ENCODE results near the gene TMPRSS9.

GRCh38 chr19:2337329-2337707, 22.7 kb upstream of the TMPRSS9 start:
- TF ChIP-seq ZNF8 (CRISPR knock-in tag; IDR thresholded peaks at IDR 0.05) (no peak), GLIS3 (CRISPR knock-in tag; IDR thresholded peaks at IDR 0.05) (no peak), CREB5 (CRISPR knock-in tag; IDR thresholded peaks at IDR 0.05; ENCODE audit: low read depth) (no peak), TSHZ2 (CRISPR knock-in tag; IDR thresholded peaks at IDR 0.05) (no peak), ZNF70 (CRISPR knock-in tag; IDR thresholded peaks at IDR 0.05) (no peak), OSR1 (CRISPR knock-in tag; IDR thresholded peaks at IDR 0.05) (no peak), ARNTL (CRISPR knock-in tag; IDR thresholded peaks at IDR 0.05; ENCODE audit: borderline replicate concordance, low read depth) (no peak), CSDC2 (CRISPR knock-in tag; IDR thresholded peaks at IDR 0.05) (no peak), ZNF565 (CRISPR knock-in tag; conservative IDR thresholded peaks at IDR 0.05; ENCODE audit: low read depth) (no peak), PATZ1 (CRISPR knock-in tag; IDR thresholded peaks at IDR 0.05; ENCODE audit: borderline replicate concordance) (no peak), CSRNP3 (CRISPR knock-in tag; IDR thresholded peaks at IDR 0.05) (no peak)
- TF ChIP-seq, protein P1, sequence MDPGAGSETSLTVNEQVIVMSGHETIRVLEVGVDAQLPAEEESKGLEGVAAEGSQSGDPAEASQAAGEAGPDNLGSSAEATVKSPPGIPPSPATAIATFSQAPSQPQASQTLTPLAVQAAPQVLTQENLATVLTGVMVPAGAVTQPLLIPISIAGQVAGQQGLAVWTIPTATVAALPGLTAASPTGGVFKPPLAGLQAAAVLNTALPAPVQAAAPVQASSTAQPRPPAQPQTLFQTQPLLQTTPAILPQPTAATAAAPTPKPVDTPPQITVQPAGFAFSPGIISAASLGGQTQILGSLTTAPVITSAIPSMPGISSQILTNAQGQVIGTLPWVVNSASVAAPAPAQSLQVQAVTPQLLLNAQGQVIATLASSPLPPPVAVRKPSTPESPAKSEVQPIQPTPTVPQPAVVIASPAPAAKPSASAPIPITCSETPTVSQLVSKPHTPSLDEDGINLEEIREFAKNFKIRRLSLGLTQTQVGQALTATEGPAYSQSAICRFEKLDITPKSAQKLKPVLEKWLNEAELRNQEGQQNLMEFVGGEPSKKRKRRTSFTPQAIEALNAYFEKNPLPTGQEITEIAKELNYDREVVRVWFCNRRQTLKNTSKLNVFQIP (CRISPR knock-in tag; IDR thresholded peaks at IDR 0.05; ENCODE audit: borderline replicate concordance, low read depth) = no peak

All from SK-N-SH treated with all-trans-retinoic acid at 6 μM for 48 hours (cell line).